Measurements from ENCODE around the gene FUS. TPM values are rescaled to one million over a fixed set of nuclear protein-coding genes. Genes with fewer than 3 reads are reported as not detected.
"Not testable (repeated sequence)": the region's sequence is repeated elsewhere in the genome, so short reads cannot be mapped to it uniquely, and the experiment has no call there.

Gene FUS
- polyA plus RNA-seq, 12 donors, result 290 to 4,308 (median 418) TPM

DNA sequence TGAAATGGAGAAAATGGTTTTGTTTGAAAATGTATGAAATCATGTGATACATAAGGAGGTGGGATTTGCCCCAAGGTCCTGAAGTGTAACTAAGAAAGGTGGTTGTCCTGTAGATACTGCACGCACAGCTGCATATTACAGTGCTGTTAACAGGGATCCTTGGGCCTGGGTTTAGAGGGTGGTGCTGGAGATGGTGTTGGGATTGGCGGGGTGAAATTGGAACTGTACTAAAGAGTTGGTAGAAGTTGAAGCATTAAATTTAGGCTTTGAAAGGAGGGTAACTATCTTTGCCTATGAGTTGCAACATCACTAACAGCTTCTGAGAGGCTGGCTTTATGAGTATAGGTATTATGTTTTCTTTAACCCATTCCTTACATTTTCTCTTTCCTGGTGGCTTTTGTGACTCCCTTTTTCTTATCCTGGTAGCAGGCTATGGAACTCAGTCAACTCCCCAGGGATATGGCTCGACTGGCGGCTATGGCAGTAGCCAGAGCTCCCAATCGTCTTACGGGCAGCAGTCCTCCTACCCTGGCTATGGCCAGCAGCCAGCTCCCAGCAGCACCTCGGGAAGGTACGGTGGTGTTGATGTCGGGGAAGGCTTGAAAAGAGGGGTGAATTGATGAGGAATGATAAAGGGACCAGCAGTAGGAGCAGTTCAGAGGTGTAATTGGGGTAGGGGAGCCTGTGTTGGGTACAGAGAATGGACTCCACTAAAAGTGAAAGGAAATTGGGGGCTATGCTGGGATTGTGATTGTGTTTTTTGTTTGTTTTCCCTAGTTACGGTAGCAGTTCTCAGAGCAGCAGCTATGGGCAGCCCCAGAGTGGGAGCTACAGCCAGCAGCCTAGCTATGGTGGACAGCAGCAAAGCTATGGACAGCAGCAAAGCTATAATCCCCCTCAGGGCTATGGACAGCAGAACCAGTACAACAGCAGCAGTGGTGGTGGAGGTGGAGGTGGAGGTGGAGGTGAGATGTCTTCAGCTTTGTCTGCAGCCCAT is 3.8 kb downstream of the FUS start:
- DNase-seq, result no peak

DNA sequence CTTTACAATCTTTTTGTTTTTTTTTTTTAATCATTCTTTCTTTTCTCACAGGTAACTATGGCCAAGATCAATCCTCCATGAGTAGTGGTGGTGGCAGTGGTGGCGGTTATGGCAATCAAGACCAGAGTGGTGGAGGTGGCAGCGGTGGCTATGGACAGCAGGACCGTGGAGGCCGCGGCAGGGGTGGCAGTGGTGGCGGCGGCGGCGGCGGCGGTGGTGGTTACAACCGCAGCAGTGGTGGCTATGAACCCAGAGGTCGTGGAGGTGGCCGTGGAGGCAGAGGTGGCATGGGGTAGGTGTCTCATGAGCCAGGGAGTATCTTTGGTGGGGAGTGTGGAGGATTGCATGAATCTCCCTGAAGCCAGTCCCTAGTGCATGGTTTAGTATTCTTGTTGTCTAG is 4.9 kb downstream of the FUS start:
- no peak for DNase-seq

DNA sequence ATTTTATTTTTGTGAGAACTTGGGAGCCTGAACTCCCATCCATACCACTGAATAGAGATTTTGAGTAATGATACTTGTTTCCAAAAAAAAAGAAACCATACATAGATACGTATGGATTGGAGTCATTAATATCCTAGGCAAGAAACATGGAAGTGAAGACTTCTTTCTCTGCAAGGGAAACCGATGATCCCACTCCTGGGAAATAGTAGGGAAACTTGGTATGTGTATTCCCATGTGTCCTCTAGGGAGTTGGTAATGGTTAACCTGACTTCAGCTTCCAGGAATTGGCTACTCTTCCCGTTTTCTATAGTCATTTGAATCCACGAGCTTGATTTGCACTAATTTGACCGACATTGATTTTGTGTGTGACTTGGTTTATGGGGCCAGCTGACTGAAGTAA is 5.4 kb downstream of the FUS start:
- no peak for DNase-seq

DNA sequence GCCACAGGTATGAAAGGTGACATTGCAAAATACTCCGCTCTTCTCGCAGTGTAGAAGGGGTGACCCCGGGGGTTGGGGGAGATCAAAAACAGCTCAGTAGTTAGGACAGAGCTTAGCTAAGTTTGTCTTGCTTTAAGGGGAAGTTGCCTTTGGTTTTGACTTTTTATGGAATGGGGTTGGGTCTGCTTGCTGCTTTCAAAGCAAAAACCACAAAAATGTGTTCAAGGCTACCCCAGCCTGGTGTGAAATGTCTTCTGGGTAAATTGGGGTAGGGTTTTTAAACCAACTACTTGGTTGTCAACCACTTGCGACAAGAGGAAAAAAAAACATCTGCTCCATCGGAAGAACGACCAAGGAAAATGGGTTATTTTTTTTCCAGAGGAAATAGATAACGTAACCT is 6.2 kb downstream of the FUS start:
- no peak for DNase-seq

DNA sequence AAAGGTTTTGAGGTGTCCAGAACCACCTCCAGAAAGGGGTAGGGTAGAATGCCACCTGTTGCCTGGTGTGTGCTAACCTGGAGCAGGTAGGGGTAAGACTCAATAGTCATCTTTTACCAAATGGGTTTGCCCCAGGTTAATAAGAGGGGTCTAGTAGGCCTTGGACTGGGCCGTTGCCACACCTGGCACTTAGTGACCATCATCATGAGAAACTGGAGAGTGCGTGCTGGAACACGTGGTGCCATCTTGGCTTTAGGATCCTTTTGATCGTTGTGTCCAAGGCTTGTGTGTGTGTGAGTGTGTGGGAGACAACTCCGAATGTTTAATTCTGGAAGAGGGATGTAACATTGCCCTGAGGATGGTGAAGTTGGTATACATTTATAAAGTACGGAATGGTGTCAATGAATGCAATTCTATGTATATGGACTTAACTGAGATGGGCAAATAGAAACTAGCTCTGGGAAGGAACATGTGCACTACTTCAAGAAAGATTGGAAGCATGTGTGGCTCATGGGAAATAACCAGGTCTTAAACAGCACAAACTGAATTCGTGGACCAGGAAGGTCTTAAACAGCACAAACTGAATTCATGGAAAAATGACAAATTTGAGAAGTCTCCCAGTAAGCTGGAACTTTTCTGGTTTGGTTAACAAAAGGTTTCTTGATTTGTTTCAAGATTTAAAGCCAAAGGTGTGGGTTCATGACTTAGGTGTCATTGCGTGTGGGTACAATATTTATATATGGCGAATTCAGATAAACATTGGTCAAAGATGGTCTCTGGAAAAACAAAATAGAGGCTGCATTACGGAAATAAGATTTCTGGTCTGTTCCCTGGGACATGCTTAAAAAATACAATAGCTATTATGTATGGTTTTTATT is 7.2 kb downstream of the FUS start:
- DNase-seq, result no peak

DNA sequence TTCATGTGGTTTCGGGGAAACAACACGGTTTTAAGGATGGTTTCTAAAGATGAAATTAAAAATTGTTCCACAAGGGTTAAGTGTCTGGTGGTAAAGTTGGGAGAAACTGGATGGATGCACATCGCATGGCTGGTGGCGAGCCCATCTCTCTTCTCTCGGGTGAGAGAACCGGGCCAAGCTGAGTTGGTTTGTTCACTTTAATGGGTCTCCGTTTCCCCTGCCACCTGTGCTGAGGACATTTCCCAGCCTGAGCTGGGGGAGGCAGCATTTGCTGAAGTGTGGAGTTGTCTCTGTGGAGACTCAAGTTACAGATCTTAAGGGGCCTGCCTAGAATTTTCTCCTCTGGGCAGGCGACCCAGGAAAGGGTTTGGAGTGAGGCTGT is 7.9 kb downstream of the FUS start:
- DNase-seq, result no peak

DNA sequence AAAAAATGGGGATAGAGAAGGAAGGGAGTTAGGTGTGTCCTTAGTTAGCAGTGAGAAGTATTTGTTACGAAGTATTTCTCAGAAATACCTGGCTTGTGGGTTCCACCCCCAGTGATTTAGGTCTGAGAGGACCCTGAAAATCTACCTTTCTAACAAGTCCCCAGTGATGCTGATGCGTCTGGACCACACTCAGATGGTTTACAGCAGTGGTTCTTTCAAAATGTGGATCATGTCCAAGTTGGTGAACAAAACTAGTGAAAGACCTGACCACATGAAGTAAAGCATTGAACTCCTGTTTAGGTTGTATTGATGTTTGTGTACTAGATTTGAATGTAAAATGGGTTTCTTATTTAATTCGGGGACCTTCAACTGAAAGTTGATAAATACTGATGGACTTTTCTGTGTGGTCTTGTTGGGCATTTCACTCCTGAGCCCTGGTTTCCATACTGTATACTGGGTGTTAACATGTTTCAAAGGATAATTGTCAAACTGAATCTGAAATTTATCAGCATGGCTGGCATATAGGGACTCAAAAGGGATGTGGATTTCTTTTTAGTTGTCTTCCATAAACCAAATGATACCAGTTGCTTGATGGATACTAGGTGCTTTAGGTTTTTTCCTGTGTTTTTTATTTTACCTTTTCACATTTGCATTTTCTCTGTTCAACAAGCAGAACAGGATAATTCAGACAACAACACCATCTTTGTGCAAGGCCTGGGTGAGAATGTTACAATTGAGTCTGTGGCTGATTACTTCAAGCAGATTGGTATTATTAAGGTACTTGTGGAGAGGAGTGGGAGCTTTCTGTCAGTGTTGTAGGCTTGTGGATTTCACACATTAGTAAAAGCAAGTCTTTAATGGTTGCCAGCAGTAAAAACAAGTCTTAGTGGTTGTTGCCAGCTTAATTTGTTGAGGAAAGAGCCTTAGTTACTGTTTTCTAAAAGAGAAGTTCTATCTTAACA is 8.8 kb downstream of the FUS start:
- no peak for DNase-seq

DNA sequence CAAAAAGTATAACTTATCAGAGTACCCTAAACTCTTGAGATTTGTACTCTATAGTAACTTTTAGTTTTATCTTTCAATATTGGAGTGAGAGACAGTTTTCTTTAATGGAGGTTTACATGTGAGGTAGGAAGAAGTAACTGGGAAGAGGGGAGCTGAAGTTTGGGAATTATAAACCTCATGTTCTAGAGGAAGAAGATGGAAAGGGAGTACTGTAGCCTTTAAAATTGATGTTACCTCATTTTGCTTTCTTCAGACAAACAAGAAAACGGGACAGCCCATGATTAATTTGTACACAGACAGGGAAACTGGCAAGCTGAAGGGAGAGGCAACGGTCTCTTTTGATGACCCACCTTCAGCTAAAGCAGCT is 9.5 kb downstream of the FUS start:
- no peak for DNase-seq

DNA sequence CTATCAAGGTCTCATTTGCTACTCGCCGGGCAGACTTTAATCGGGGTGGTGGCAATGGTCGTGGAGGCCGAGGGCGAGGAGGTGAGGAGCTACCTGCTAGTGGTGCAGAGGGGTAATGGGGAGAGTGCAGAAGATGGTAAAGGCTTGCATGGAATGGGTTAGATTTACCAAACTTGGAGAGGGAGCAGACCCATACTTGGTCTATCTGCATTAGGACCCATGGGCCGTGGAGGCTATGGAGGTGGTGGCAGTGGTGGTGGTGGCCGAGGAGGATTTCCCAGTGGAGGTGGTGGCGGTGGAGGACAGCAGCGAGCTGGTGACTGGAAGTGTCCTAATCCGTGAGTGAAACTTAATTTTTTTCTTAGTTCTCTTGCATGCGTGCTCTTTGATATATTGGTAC is 10.1 kb downstream of the FUS start:
- no peak for DNase-seq

DNA sequence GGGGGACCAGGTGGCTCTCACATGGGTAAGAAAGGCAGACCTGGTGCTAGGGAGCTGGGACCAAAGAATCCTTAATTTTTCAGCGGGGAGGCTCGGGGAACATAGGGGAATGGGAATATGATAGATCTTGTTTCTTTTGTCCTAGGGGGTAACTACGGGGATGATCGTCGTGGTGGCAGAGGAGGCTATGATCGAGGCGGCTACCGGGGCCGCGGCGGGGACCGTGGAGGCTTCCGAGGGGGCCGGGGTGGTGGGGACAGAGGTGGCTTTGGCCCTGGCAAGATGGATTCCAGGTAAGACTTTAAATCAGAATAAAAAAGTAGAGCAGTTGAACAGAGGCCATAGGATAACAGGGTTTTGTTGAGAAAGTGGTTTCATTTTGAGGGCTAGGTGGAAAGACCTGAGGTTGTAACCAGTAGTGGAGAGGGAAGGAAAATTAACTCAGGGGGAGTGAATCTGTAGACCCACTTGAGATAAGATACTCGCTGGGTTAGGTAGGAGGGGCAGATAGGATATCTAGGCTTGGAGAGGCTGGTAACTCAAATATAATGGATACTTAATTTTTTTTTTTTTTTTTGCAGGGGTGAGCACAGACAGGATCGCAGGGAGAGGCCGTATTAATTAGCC is 11.0 kb downstream of the FUS start:
- DNase-seq, result no peak

DNA sequence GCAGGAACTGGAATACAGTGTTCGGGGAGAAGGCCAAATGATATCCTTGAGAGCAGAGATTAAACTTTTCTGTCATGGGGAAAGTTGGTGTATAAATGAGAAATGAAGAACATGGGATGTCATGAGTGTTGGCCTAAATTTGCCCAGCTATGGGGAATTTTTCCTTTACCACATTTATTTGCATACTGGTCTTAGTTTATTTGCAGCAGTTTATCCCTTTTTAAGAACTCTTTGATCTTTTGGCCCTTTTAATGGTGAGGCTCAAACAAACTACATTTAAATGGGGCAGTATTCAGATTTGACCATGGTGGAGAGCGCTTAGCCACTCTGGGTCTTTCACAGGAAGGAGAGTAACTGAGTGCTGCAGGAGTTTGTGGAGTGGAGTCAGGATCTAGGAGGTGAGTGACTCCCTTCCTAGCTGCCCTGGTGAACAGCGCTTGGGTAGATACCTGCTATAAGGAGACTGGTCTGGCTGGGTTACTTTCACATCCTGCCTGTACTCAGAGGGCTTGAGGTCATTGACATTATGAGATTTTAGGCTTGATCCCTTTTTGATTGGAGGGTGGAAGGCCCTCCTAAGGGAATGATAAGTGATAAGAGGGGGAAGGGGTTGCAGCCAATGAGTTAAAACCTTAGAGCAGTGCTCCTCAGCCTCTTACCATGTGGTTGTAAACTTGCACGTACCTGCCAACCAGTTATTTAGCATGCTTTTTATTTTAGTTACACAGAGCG is 11.9 kb downstream of the FUS start:
- no peak for DNase-seq

DNA sequence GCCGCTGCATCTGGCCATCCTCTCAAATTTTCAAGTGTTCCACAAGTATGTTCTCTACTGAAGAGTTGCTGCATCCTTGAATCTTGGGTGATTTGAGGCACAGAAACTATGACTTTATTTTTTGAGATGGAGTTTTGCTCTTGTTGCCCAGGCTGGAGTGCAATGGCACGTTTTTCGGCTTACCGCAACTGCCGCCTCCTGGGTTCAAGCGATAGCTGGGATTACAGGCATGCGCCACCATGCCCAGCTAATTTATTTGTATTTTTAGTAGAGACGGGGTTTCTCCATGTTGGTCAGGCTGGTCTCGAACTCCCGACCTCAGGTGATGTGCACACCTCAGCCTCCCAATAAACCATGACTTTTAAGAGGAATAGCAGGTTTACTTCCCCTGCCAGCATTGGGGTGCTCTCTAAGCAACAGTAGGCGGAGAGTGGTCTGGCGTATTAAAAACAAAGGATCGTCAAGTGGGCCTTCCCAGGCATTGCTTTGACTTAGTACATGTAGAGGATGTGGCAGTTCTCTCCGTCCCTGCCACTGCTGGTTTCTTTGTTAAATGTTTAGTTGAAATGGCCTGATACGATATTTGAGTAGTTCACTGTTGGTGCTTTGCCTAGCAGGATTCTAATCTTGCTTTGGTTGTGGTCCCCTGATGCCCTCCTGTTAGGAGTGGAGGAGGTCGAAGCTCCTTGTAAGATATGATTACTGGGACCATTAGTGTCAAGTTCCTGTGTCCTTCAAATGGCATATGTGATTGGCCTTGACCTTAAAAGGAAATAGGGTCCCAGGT is 13.1 kb downstream of the FUS start:
- DNase-seq, result no peak

DNA sequence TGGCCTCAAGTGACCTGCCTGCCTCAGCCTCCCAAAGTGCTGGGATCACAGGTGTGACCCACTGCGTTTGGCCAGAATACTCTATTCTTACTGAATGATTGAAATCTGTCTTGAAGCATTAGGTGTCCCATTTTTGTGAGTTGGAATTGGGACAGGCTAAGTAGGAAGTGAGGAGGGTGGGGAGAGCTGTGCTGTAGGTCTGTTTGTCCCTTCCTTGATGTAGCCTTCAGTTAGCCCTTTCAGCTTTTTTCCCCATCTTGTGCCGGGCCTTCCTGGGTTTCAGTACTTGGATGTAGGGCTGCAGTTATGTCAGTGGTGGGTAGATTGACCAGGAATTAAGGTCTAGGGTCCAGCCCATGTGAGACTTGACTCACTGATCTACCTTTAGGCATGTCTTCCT is 13.9 kb downstream of the FUS start:
- DNase-seq, result no peak

DNA sequence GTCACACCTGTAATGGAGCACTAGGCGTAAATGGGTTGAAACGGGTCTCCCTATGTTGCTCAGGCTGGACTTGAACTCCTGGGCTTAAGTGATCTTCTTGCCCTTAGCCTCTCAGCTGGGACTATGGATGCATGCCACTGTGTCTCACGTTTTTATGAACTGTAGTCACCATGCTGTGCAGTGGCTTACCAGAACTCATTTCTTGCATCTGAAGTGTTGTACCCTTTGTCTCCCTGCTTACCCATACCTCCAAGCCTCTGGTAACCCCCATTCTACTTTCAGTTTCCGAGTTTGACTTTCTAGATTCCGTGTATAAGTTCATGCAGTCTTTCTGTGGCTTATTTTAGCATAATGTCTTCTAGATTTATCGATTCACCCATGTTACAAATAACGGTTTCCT is 15.0 kb downstream of the FUS start:
- DNase-seq, result no peak

DNA sequence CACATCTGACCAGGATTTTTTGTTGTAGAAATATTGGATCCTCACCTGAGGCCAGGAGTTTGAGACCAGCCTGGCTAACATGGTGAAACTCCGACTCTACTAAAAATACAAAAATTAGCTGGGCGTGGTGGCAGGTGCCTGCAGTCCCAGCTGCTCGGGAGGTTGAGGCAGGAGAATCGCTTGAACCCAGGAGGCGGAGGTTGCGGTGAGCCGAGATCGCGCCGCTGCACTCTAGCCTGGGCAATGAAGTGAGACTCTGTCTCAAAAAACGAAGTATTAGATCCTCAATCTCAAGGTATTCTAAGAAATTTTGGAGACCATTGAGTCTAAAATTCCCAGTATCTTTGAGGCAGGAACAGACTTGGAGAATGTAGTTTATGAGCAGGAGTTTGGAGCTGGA is 15.9 kb downstream of the FUS start:
- DNase-seq, result not testable (repeated sequence)

DNA sequence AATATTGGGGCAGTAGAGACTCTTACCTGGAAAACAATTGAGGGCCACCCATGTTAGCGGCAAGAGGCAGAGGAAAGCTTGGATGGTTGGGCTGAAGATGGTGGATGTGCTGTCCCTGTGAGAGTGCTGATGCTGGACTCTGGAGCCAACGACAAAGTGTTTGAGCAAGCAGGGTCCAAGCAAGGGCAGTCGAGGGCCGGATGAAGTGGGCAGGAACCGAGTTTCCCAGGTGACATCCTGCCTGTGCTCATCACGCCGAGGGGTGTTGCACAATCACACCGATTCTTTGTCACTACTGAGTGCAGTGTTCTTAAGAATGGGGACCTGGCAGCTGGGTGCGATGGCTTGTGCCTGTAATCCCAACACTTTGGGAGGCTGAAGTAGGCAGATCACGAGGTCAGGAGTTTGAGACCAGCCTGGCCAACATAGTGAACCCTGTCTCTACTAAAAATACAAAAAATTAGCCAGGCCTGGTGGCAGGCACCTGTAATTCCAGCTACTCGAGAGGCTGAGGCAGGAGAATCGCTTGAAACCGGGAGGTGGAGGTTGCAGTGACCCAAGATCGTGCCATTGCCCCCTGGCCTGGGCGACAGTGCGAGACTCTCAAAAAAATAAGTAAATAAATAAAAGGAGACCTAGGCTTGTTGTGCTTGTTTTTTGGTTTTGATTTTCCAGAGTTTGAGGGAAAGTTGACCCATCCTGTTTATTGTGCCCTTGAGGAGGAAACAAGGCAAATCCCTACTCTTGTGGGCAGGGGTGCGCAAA is 16.6 kb downstream of the FUS start:
- no peak for DNase-seq

DNA sequence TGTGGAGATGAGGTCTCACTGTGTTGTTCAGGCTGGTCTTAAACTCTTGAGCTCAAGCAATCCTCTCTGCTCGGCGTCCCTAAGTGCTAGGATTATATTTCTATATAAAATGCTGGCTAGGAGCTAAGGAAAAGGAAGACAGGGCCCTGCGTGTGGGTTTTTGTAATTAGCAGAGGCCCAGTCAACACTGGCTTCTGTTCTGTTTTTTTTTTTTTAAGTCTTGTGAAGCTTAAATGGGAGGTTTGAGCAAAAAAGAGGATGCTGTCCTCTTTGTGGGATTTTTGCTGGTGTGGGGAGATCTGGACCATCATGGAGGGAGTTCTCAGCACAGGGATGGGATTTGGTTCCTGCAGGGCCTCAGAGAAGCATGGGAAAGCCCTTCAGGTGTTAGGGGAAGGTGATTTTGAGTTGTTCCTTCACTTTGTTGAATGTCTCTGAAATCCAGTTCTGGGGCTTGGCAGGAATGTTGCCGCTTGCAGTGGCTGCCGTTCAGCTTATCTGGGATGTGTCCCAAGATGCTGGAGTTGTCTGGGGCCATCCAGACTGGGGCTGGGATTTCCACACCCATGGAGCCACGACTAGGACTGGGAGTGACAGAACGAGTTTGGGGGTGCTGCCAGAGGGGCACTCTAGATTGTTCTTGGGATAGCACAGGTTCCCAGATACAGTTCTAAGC is 18.4 kb downstream of the FUS start:
- DNase-seq, result no peak

DNA sequence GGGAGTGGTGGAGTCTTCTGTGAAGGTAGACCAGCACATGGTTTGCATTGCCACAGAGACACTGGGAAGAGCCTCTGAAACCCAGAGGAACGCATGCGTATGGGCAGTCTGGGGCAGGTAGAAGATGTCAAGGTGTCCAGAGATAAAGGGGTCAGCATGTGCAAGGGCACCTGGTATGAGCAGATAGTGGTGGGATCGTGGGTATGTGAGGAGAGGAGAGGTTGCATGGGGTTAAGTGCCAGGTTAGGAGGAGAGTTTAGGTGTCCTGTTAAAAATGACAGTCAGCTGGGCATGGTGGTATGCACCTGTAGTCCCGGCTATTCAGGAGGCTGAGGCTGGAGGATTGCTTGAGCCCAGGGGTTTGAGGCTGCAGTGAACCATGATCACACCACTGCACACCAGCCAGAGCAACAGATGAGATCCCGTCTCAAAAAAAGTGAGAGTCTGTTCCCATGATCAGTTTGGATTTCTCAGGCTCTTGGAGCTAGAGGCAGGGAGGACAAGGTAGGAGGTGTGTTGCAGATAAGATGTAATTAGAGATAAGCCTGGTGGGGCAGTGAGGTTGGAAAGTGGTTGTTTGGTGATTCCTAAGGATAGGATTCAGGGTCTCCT is 19.6 kb downstream of the FUS start:
- no peak for DNase-seq
